Measurements from ENCODE around the gene CTTN. TPM values are rescaled to one million over a fixed set of nuclear protein-coding genes. Genes with fewer than 3 reads are reported as not detected.
"Not testable (repeated sequence)": the region's sequence is repeated elsewhere in the genome, so short reads cannot be mapped to it uniquely, and the experiment has no call there.

CTTN gene
- polyA plus RNA-seq, 10 donors, result 64.9 to 149 (median 101) TPM

GRCh38 chr11:70408326-70408725 is 10.0 kb downstream of the CTTN start:
- not testable (repeated sequence) for DNase-seq

DNA sequence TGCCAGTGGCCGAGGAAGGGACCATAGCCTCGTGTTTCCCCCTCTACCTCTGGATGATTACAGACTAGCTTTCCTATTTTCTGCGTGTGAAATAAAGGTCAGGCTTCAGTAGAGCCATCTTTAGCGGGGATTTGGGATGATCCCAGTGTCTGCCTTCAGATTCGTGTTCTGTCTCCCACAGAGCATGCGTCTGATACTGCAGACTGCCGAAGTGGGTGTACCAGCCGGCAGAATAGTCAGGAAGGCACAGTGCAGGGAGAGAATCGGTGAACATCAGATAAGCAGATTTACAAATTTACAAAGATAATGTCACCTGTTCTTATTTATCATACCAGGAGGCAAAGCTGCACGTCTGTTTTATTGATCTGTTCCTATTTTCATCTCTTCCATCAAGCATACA is 11.1 kb downstream of the CTTN start:
- no peak for DNase-seq

GRCh38 chr11:70409871-70410270 is 11.5 kb downstream of the CTTN start:
- no peak for DNase-seq

GRCh38 chr11:70410276-70411205 is 12.2 kb downstream of the CTTN start:
- DNase-seq, result no peak

DNA sequence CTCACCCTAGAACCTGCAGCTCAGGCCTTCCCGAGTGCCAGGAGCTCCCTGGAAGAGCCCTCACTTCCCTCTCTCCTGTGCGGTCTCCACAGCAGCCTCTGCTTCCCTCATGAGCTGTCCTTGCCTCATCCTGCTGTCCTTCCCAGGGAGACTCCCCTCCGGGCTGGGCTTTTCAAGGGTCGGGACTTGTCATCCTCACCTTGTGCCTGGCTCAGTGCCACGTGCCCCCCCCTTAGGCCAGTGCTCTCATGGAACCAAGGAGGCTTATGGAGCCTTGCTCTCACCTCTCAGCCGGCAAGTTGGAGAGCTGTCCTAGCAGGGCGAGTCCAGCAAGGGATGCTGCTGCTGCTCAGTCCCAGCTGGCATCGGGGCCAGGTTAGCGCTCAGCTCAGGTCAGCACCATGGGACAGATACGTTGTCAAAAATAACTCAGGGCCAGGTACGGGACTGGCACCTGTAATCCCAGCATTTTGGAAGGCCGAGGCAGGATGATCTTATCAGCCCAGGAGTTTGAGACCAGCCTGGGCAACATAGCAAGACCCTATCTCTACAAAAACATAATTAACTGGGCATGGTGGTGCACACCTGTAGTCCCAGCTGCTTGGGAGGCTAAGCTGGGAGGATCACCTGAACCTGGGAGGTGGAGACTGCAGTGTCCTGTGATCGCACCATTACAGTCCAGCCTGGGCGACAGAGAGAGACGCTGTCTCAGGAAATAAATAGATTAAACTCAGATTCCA is 13.6 kb downstream of the CTTN start:
- DNase-seq, result no peak

DNA sequence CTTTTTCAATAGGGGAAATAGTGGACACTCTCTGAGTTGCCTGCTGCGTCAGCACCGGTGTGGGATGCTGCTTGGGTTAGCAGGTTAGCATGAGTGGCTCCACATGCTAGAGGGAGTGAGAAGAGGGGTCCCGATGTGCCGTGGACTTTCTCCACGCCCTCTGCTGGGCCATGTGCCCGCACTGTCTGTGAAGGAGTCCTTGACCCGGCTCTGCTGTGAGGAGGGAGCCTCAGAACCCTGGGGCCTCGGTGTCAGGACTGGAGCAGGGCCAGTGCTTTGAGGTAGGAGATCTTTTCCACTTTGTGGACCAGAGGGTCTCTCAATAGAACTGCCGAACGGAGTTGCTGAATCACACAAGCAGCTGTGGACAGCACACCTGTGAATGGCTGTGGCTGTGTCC is 14.8 kb downstream of the CTTN start:
- no peak for DNase-seq

- no peak for DNase-seq
These were observed 16.2 kb downstream of the CTTN start for GRCh38 chr11:70414341-70415100.

DNA sequence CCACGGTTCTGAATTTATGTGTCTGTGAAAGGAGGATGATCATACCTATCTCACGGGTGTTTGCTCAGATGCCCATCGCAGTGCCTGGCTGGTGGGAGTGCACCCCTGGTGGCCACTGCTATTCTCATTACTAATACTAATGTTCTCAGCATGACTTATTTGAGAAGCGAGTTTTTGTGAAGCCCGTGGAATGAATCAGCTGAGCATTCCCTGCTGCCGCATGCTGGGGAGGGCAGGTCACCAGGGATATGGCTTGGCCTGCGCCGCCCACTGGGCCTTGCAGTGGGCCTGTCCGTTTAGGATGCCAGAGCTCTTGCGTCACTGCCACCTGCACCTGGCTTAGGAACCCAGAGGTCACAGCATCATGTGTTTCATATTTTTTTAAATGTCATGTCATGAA is 16.9 kb downstream of the CTTN start:
- peak in 1 of 3 donors; percentile 31 for DNase-seq

GRCh38 chr11:70415642-70416395 is 17.5 kb downstream of the CTTN start:
- DNase-seq, result peak in 1 of 3 donors; percentile 24

GRCh38 chr11:70416881-70417280 is 18.6 kb downstream of the CTTN start:
- no peak for DNase-seq

DNA sequence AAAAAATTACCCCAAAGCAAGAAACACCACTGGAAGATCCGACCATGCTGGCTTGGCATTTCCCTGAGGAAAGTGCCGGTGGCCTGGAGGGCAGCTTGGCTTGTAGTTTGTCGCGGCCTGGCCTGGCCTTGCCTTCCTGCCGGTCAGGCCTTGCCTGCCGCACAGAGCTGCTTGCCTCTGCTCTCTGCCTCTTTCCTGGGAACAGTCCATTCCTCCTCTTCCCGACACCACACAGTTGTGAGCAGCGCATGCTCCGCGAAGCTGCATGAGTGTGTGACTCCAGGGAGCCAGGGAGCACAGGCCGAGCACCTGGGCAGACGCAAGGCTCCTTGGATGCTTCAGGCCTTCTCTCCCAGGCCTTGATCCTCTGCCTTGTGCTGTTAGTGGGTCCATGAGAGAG is 19.8 kb downstream of the CTTN start:
- no peak for DNase-seq

- no peak for DNase-seq
These were observed 21.1 kb downstream of the CTTN start for GRCh38 chr11:70419307-70420007.

- no peak for DNase-seq
These were observed 21.7 kb downstream of the CTTN start for GRCh38 chr11:70420008-70420464.

DNA sequence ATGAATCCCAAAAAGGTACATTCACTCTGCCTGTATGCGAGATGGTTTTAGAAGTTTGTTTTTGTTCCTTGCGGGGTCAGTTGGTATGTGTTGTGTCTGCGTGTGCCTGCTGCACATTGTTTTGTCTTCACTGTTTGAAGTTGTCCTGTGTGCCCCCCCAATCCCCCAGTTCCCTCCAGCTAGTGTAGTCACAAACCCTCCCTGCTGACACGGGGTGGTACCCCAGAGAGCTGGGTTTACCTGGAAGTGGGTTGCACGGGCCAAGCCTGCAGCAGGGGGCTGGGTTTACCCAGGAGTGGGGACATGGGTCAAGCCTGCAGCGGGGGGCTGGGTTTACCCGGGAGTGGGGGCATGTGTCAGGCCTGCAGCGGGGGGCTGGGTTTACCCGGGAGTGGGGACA is 22.2 kb downstream of the CTTN start:
- no peak for DNase-seq

GRCh38 chr11:70421123-70421522 is 22.8 kb downstream of the CTTN start:
- DNase-seq, result peak in 2 of 3 donors; percentile 31 to 42

DNA sequence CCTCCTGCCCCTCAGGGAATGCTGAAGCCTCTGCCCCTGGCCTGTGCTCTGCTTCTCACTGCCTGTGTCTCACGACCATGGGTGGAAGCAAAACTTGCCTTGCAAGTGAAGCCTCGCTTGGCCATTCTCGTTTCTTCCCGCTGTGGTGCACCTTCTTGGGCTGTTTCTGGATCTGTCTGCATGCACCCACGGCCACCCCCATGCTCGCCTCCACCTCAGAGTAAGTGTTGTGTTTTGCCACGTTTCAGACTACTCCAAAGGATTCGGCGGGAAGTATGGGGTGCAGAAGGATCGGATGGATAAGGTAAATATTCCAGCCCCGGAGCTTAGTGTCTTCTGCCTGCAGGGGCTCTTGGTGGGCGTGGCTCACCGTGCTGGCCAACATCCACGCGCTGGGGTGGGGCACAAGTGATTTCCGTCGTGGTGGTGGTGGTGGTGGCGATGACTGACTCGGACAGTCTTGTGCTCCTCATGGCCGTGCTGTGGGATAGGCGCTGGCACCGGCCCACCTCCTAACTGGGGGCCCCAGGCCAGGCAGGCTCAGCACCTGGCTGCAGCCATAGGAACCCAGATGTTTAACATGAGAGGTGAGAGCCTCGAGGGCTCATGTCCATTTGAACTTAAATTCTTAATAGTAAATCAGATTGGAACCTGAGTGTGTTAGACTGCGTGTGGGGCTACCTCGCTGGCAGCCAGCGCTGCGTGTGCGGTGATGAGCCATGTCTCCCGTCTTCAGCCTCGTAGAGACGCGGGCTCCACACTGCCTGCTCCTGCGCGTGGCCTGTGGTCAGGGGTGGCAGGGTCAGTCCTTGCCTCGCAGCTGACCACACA is 24.6 kb downstream of the CTTN start:
- DNase-seq, result no peak

DNA sequence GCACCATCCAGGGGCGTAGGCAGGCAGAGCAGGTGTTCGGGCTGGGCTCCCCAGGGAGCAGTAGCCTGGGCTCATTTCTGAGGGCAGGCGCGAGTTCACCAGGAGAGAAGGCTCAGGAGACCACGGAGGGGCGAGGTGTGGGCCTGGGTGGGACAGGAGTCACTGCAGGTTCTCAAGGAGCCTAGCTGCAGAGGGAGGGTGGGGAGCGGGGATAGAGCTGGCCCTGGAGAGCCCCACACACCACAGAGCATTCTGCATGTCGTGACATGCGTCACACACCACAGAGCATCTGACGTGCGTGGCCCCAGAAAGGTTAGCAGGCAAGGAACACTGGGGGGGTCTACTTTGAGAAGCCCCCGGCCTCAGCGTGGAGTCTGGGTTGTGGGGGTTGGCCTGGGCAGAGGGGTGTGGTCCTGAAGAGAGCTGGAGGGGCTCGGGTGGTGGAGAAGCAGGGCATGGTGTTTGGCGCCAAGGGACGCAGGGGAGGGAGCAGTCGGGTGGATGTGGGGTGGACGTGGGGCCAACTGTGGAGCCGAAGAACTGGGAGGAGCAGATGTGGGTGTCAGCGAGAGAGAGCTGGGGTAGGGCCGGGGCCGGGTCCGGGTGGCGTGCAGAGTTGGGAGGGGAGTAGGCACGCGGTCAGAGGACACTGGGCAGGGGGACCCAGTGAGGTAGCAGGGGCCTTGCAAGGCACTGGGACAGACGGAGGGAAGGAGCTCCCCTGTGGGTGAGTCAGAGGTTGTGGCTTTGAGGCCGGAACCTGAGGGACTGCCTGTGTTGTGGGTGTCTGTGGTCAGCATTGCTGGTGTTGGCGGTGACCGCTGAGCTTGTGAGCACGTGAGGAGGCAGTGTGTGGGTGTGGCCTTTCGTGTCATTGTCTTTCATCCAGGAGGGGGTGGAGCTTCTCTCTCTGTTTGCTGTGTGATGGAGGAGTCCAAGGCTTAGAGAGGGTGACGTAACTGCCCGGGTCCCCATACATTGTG is 25.5 kb downstream of the CTTN start:
- DNase-seq, result no peak

DNA sequence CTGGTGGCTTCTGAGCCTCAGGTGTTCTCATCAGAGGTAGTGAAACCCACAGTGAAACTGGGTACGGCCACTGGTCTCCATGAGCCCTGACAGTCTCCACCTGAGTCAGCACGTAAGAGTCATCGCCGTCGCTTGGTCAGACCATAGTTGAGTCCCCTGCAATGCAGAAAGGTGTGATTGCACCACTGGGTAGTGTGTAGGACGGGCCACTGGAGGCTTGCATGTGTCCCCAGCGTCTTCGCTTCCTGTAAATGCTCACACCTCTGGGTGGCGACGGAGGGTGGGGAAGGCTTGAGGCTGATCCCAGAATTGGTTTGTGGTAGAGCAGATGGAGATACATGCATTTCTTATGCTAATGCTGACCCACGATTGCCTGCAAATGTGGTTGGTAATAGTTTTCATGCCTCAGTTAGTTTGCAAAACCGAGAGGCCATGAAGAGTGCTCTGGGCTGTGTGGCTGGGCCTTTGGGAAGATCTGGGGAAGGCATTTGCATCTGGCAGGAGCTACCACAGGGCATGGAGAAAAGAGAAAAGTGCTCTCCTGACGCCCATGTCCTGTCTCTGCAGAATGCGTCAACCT is 26.5 kb downstream of the CTTN start:
- DNase-seq, result no peak
